SK-N-SH treated with all-trans-retinoic acid at 6 μM for 48 hours (cell line): ENCODE results near the gene NTF3.

Source experiments
- ARNTL ChIP-seq: fragments of 450-650 bp; formaldehyde crosslinking; IDR thresholded peaks from 2 replicates; pipeline ENCODE4 v1.5.0; 2020; ENCODE audit warnings: low read depth, mild to moderate bottlenecking, moderate library complexity, borderline replicate concordance
- CSDC2 ChIP-seq: fragments of 250-450 bp; sonication (Bioruptor Pico); IDR thresholded peaks from 2 replicates; pipeline ENCODE4 v1.5.0; 2020; ENCODE audit warnings: mild to moderate bottlenecking, moderate library complexity
- ESRRG ChIP-seq: fragments of 250-450 bp; sonication (Bioruptor Pico); IDR thresholded peaks from 2 replicates; pipeline ENCODE4 v1.6.1; 2021; ENCODE audit warnings: mild to moderate bottlenecking
- GLIS3 ChIP-seq: fragments of 250-450 bp; sonication (Bioruptor Pico); IDR thresholded peaks from 2 replicates; pipeline ENCODE4 v1.5.0; 2020; ENCODE audit warnings: mild to moderate bottlenecking, moderate library complexity
- OSR1 ChIP-seq: fragments of 250-450 bp; sonication (Bioruptor Pico); IDR thresholded peaks from 2 replicates; pipeline ENCODE4 v1.8.0; 2022; ENCODE audit warnings: moderate library complexity, mild to moderate bottlenecking, inconsistent platforms
- RARB ChIP-seq: fragments of 250-450 bp; sonication (Bioruptor Pico); IDR thresholded peaks from 2 replicates; pipeline ENCODE4 v1.8.0; 2021; ENCODE audit warnings: mild to moderate bottlenecking, moderate library complexity
- SNAI2 ChIP-seq: fragments of 250-450 bp; sonication (Bioruptor Pico); IDR thresholded peaks from 2 replicates; pipeline ENCODE4 v1.5.0; 2020; ENCODE audit warnings: mild to moderate bottlenecking, moderate library complexity
- TCF4 ChIP-seq: fragments of 250-450 bp; sonication (Bioruptor Pico); IDR thresholded peaks from 2 replicates; pipeline ENCODE4 v1.8.0; 2021; ENCODE audit warnings: mild to moderate bottlenecking, moderate library complexity, borderline replicate concordance
- ZFP3 ChIP-seq: fragments of 250-450 bp; sonication (Bioruptor Pico); IDR thresholded peaks from 2 replicates; pipeline ENCODE4 v1.5.0; 2020; ENCODE audit warnings: mild to moderate bottlenecking, moderate library complexity
- ZFP30 ChIP-seq: fragments of 450-650 bp; formaldehyde crosslinking; IDR thresholded peaks from 2 replicates; pipeline ENCODE4 v1.5.0; 2022; ENCODE audit warnings: mild to moderate bottlenecking, moderate library complexity
- ZNF565 ChIP-seq: fragments of 450-650 bp; formaldehyde crosslinking; conservative IDR thresholded peaks from 2 replicates; pipeline ENCODE4 v1.5.0; 2020; ENCODE audit warnings: low read depth, mild to moderate bottlenecking, moderate library complexity
- TF ChIP-seq, protein P1 (sequence below): fragments of 250-450 bp; sonication (Bioruptor Pico); IDR thresholded peaks from 2 replicates; pipeline ENCODE4 v1.5.1; 2020; ENCODE audit warnings: low read depth, mild to moderate bottlenecking, moderate library complexity
- TF ChIP-seq, protein P2 (sequence below): fragments of 250-450 bp; sonication (Bioruptor Pico); IDR thresholded peaks from 2 replicates; pipeline ENCODE4 v1.8.0; 2020; ENCODE audit warnings: mild to moderate bottlenecking, moderate library complexity, borderline replicate concordance
- TF ChIP-seq, protein P3 (sequence below): fragments of 250-450 bp; sonication (Bioruptor Pico); IDR thresholded peaks from 2 replicates; pipeline ENCODE4 v1.8.0; 2021; ENCODE audit warnings: low read depth, mild to moderate bottlenecking, moderate library complexity, borderline replicate concordance

DNA sequence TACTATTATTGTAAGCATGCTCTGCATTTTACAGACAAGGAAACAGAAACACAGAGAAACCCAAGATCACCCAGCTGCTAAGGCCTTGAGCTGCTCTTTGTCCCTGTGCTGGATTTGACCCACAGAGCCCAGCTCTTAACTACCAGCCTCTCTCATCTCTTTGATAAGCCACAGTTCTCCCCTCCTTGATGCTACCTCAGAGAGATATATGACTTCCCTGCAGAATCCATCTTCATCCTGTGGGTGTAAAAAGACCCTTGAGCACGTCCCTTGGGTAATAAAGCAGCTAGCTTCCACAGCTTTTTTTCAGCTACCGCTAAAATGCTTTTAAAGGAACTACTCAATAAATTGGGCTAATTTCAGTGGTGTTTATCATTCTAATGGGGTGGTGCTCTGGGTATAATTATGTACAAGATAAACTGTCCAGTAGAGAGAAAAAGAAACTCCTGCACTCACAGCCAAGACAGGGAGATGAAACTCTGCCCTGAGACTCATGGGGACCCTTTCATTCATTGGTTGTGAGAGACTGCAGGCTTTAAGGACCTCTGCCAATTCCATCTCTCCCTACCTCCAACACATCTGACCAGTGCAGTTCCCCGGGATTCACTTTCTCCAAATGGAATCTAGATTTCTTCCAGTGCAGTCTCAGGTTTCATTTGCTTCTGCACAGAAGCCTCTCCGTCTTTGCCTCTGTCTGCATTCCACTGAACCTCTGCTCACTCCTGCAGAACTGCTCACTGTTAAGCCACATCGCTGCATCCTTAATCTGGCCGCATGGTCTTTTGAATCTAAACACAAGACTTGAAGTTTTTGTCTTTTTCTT lies 24.7 kb upstream of the NTF3 start:
- TF ChIP-seq TCF4 (no peak), CSDC2 (CRISPR knock-in tag) (no peak), ZFP30 (CRISPR knock-in tag) (no peak), ZNF565 (CRISPR knock-in tag) (no peak), ARNTL (no peak), SNAI2 (CRISPR knock-in tag) (no peak), GLIS3 (no peak), ESRRG (no peak), ZFP3 (no peak), OSR1 (no peak), RARB (CRISPR knock-in tag) (no peak)
- TF ChIP-seq, protein P1, sequence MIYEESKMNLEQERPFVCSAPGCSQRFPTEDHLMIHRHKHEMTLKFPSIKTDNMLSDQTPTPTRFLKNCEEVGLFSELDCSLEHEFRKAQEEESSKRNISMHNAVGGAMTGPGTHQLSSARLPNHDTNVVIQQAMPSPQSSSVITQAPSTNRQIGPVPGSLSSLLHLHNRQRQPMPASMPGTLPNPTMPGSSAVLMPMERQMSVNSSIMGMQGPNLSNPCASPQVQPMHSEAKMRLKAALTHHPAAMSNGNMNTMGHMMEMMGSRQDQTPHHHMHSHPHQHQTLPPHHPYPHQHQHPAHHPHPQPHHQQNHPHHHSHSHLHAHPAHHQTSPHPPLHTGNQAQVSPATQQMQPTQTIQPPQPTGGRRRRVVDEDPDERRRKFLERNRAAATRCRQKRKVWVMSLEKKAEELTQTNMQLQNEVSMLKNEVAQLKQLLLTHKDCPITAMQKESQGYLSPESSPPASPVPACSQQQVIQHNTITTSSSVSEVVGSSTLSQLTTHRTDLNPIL: no peak
- TF ChIP-seq, protein P2, sequence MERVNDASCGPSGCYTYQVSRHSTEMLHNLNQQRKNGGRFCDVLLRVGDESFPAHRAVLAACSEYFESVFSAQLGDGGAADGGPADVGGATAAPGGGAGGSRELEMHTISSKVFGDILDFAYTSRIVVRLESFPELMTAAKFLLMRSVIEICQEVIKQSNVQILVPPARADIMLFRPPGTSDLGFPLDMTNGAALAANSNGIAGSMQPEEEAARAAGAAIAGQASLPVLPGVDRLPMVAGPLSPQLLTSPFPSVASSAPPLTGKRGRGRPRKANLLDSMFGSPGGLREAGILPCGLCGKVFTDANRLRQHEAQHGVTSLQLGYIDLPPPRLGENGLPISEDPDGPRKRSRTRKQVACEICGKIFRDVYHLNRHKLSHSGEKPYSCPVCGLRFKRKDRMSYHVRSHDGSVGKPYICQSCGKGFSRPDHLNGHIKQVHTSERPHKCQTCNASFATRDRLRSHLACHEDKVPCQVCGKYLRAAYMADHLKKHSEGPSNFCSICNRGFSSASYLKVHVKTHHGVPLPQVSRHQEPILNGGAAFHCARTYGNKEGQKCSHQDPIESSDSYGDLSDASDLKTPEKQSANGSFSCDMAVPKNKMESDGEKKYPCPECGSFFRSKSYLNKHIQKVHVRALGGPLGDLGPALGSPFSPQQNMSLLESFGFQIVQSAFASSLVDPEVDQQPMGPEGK: no peak
- TF ChIP-seq, protein P3, sequence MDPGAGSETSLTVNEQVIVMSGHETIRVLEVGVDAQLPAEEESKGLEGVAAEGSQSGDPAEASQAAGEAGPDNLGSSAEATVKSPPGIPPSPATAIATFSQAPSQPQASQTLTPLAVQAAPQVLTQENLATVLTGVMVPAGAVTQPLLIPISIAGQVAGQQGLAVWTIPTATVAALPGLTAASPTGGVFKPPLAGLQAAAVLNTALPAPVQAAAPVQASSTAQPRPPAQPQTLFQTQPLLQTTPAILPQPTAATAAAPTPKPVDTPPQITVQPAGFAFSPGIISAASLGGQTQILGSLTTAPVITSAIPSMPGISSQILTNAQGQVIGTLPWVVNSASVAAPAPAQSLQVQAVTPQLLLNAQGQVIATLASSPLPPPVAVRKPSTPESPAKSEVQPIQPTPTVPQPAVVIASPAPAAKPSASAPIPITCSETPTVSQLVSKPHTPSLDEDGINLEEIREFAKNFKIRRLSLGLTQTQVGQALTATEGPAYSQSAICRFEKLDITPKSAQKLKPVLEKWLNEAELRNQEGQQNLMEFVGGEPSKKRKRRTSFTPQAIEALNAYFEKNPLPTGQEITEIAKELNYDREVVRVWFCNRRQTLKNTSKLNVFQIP (CRISPR knock-in tag): no peak
